A549 (cell line): ENCODE data around the gene AGBL4.

Source experiments
- TF ChIP-seq, protein P1 (sequence below): fragments of >200 bp; sonication (Bioruptor Twin); formaldehyde crosslinking; IDR thresholded peaks from 3 replicates; pipeline ENCODE4 v1.5.1; 2016
- TF ChIP-seq, protein P2 (sequence below): fragments of 200-600 bp; sonication (generic); IDR thresholded peaks from 2 replicates; pipeline ENCODE4 v1.6.1; 2016; ENCODE audit warnings: antibody characterized with exemption, mild to moderate bottlenecking, moderate library complexity

DNA sequence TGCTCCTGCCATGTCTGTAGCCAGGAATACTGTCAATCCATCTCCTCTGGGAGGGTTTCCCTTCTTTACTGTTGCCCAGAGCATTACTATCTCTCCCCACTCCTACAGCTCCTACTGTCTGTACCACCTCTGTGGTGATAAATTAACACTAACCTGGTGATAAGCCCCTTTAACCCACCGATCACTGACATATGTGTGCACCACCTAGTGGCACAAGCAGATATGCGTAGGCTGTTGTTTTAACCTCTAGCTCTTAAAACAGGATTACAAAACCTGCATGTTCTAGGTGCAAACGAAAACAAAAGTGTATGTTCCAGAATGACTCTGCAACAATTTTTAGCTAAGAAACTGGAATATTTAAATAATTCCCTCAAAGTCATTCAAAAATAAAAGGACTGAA, 1153.2 kb downstream of the AGBL4 start:
- TF ChIP-seq, protein P1, sequence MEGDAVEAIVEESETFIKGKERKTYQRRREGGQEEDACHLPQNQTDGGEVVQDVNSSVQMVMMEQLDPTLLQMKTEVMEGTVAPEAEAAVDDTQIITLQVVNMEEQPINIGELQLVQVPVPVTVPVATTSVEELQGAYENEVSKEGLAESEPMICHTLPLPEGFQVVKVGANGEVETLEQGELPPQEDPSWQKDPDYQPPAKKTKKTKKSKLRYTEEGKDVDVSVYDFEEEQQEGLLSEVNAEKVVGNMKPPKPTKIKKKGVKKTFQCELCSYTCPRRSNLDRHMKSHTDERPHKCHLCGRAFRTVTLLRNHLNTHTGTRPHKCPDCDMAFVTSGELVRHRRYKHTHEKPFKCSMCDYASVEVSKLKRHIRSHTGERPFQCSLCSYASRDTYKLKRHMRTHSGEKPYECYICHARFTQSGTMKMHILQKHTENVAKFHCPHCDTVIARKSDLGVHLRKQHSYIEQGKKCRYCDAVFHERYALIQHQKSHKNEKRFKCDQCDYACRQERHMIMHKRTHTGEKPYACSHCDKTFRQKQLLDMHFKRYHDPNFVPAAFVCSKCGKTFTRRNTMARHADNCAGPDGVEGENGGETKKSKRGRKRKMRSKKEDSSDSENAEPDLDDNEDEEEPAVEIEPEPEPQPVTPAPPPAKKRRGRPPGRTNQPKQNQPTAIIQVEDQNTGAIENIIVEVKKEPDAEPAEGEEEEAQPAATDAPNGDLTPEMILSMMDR: peak; percentile 35
- TF ChIP-seq, protein P2, sequence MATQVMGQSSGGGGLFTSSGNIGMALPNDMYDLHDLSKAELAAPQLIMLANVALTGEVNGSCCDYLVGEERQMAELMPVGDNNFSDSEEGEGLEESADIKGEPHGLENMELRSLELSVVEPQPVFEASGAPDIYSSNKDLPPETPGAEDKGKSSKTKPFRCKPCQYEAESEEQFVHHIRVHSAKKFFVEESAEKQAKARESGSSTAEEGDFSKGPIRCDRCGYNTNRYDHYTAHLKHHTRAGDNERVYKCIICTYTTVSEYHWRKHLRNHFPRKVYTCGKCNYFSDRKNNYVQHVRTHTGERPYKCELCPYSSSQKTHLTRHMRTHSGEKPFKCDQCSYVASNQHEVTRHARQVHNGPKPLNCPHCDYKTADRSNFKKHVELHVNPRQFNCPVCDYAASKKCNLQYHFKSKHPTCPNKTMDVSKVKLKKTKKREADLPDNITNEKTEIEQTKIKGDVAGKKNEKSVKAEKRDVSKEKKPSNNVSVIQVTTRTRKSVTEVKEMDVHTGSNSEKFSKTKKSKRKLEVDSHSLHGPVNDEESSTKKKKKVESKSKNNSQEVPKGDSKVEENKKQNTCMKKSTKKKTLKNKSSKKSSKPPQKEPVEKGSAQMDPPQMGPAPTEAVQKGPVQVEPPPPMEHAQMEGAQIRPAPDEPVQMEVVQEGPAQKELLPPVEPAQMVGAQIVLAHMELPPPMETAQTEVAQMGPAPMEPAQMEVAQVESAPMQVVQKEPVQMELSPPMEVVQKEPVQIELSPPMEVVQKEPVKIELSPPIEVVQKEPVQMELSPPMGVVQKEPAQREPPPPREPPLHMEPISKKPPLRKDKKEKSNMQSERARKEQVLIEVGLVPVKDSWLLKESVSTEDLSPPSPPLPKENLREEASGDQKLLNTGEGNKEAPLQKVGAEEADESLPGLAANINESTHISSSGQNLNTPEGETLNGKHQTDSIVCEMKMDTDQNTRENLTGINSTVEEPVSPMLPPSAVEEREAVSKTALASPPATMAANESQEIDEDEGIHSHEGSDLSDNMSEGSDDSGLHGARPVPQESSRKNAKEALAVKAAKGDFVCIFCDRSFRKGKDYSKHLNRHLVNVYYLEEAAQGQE: no peak
